K562 treated with DMSO at 1 percent for 24 hours (cell line): ENCODE data around the gene AGBL1. TPM values are rescaled to one million over a fixed set of nuclear protein-coding genes. Genes with fewer than 3 reads are reported as not detected.

Experiments
- total RNA-seq: library from RNA; unstranded; fragments of 300-600 nt; gene quantifications from 2 replicates; pipeline ENCODE4 v1.2.3, GENCODE V29; 2022; ENCODE audit warnings: low read depth; ENCODE audit not compliant: insufficient read depth

AGBL1 gene
- not detected in 2 replicates for total RNA-seq

GRCh38 chr15:86079508-86080266, at the start of gene AGBL1:
Gene AGBL1, plus strand, starts transcription at chr15:86079871.

